ENCODE results near the gene SIMC1.
"Not testable (repeated sequence)": the region's sequence is repeated elsewhere in the genome, so short reads cannot be mapped to it uniquely, and the experiment has no call there.

SIMC1 gene

GRCh38 chr5:176216393-176216916 lies 21.8 kb upstream of the SIMC1 start:
- not testable (repeated sequence) for DNase-seq

DNA sequence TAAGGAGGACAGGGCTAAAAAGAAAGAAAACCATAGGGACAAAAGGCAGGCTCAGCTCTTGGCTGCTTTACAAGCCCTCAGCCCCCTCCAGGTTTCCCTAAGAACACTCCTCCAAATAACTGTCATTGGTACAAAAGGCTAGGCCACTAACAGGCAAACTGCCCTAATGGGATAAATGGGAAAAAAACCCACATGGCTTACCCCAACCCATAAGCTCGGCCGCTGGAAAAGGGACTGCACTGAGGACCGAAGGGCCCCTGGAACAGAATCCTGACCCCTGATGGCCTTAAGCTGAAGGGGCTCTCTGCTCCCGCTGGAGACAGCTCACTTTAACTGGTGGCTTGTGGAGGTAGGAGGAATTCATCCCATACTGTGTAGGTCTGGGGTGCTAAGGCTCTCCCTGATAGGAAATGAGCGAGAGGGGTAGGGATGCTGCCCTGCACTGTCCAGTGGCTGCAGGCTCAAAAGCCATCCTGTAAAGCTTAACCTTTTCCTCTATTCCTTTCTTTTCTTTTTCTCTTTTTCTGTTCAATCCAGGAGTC lies 21.0 kb upstream of the SIMC1 start:
- not testable (repeated sequence) for DNase-seq

- DNase-seq: not testable (repeated sequence)
These were observed 20.5 kb upstream of the SIMC1 start for GRCh38 chr5:176217764-176218163.

GRCh38 chr5:176222006-176222405 lies 16.2 kb upstream of the SIMC1 start:
- DNase-seq: not testable (repeated sequence)

DNA sequence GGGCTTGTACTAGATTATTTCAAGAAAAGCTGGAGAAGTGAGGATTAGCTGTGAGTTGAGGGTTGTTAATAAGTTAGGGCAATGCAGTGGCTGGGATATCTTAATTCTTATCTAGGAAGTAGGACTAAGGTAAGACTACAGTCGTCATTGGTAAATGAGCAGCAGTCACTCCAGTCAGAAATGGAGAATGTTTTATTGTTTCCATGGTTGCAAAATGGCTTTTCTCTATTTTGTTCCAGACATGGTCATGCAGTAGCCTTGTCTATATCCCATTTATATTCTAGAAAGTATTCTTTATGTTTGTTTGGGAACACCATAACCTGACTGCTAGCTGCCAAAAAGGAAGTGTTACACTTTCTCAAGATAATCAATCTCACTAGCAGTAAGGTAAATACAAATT lies 9.9 kb upstream of the SIMC1 start:
- DNase-seq: not testable (repeated sequence)

DNA sequence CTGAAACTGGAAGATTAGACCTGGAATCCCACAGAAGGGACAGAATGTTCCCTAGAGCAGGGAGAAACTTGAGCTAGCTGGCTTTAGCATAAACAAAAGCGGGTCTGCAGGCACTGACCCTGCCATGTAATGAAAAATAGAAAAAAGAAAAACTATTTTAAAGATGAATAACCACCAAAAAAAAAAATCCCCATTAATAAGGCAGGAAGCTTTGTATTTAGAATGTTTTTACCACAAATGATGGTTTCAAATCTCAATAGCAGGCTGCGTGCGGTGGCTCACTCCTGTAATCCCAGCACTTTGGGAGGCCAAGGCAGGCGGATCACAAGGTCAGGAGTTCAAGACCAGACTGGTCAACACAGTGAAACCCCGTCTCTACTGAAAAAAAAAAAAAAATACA lies 5.0 kb upstream of the SIMC1 start:
- not testable (repeated sequence) for DNase-seq

DNA sequence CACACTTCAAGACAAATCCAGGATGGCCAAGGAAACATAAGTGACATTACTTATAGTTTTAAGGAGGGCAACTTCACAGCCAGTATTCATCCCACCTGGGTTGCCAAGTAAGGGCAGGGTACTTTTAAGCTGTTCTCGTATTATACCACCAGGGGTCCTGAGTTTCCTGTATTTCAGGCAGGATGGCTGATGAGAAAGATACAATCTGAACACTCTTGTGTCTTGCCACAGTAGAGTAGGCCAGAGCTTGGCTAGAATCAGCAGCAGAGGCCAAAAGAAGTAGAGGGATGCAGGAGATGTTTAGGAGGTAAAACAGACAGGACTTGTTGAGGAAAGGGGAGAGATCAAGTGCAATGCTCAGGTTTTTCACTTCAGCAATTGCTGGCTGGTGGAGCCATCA lies 3.1 kb upstream of the SIMC1 start:
- DNase-seq: not testable (repeated sequence)

- not testable (repeated sequence) for DNase-seq
These were observed 540 bp downstream of the SIMC1 start for GRCh38 chr5:176238645-176239283.

- DNase-seq: not testable (repeated sequence)
These were observed 1.1 kb downstream of the SIMC1 start for GRCh38 chr5:176239304-176239703.

GRCh38 chr5:176244318-176244717 lies 6.1 kb downstream of the SIMC1 start:
- DNase-seq: not testable (repeated sequence)

DNA sequence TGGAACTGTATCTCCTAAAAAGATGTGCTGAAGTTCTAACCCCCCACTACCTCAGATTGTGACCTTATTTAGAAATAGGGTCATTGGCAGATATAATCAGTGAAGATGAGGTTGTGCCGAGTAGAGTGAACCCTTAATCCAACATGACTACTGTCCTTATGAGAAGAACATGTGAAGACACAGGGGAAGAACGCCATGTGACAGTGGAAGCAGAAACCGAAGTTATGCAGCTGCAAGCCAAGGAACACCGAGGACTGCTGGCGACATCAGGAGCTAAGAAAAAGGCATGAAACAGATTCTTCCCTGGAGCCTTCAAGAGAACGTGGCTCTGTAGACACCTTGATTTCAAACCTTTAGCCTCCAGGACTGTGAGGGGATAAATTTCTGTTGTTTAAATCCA lies 6.8 kb downstream of the SIMC1 start:
- not testable (repeated sequence) for DNase-seq

DNA sequence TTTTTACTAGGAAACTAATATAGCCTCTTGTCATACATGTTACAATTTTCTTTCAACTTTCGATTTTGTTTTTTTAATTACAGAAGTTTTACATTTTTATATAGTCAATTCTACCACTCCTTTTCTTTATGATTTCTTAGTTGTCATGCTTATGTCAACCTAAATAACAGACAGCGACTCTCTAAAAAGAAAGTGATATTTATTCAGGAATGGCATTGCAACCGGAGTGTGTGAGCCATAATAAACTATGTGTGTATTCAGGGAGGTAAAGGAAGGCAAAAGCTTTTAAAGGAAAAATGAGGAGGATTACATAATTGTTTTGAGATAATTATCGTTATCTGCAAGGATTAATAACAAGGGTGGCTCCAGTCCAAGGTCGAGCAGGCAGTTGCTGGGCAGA lies 7.3 kb downstream of the SIMC1 start:
- not testable (repeated sequence) for DNase-seq

- DNase-seq: not testable (repeated sequence)
These were observed 12.5 kb downstream of the SIMC1 start for GRCh38 chr5:176250691-176251090.

- DNase-seq: not testable (repeated sequence)
These were observed 13.9 kb downstream of the SIMC1 start for GRCh38 chr5:176252171-176252570.

- not testable (repeated sequence) for DNase-seq
These were observed 15.3 kb downstream of the SIMC1 start for GRCh38 chr5:176253370-176254065.

DNA sequence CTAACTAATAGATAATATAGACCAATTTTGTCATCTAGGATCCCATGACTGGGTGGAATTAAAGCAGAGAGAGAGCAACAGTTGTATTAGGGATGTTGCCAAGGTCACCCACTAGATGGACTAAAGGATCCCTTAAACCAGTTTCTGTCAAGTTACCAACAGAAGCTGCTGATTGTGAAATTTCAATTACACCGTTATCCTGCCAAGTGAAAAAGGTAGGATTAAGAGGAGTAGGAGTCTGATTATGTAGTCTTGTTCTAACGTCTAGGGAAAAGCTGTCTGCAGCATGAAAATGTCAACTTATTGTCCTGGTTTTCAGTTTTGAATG lies 15.8 kb downstream of the SIMC1 start:
- not testable (repeated sequence) for DNase-seq

GRCh38 chr5:176257871-176258505 lies 19.8 kb downstream of the SIMC1 start:
- DNase-seq: not testable (repeated sequence)

DNA sequence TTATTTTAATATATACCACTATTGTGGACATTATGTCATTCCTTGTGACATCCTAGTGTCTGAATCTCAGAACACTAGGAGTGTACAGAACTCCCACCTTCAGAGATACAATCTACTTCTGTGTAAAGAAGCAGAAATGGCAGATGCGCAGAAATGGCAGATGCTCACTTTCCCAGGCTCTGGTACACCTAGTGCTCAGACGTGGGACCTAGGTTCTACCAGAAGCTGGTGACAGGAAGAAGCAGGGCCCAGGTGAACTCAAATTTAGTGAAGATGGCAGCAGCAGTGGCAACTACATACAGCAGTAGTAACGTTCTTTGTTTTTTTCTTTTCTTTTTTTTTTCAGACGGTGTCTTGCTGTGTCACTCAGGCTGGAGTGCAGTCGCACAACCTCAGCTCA lies 22.5 kb downstream of the SIMC1 start:
- not testable (repeated sequence) for DNase-seq

DNA sequence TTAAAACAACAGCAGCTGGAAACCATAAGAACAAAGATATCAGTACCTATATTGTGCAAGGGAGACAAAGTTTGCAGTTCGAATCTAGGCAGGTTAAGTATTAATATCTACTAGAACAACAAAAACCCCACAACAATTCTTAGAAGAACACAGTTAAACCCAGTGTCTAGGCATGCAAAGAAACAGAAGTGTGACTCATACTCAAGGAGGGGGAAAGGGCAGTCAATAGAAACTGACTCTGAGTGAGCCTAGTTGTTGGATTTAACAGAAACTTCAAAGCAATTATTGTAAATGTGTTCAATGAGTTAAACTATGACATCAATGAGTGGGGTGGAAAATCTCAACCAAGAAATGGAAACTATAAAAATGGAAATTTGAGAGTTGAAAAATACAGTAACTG lies 28.2 kb downstream of the SIMC1 start:
- DNase-seq: not testable (repeated sequence)

GRCh38 chr5:176289018-176289417 lies 50.8 kb downstream of the SIMC1 start:
- not testable (repeated sequence) for DNase-seq

GRCh38 chr5:176290057-176290840 lies 52.0 kb downstream of the SIMC1 start:
- DNase-seq: not testable (repeated sequence)

DNA sequence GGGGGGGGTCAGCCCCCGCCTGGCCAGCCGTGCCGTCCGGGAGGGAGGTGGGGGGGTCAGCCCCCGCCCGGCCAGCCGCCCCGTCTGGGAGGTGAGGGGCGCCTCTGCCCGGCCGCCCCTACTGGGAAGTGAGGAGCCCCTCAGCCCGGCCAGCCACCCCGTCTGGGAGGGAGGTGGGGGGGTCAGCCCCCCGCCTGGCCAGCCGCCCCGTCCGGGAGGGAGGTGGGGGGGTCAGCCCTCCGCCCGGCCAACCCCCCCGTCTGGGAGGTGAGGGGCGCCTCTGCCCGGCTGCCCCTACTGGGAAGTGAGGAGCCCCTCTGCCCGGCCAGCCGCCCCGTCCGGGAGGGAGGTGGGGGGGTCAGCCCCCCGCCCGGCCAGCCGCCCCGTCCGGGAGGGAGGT lies 67.1 kb downstream of the SIMC1 start:
- DNase-seq: not testable (repeated sequence)

All from activated T-cell treated with anti-CD3 and anti-CD28 coated beads, Interleukin-2, amount 50 U/mL, for 1 hour (primary cell).